Measurements from ENCODE around the gene AK1.

The AK1 gene

DNA sequence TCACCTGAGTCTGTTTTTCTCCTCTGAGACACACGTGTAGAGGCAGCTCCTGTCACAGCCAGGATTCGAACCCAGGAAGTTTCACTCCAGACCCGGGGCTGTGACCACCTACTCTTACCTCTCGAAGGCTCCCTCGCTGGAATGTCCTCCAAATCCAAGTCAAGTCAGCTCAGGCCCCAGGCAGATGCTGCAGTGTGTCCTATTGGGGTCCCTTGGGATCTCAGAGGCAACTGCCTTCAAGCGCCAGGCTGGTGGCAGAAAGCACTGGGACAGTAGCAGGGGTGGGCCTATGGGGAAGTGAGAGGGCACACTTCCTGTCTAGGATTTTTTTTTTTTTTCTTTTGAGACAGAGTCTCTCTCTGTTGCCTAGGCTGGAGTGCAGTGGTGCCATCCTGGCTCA, 40.1 kb upstream of the AK1 start:
- Histone ChIP-seq H3K36me3 (ENCODE audit: control insufficient read depth in 1 of 2, insufficient read depth in 2 of 2, low read length in 2 of 2) (peaks cover 0 to 5% of the 10 kb centered on the region in 2 donors), H3K4me3 (ENCODE audit: low read depth in 1 of 2, low read length in 2 of 2) (peak overlapping the region in 1 of 2 donors; percentile 40), H3K9me3 (ENCODE audit: control insufficient read depth in 1 of 2, low read length in 2 of 2) (no peaks in the 10 kb centered on the region), H3K27me3 (ENCODE audit: low read depth, low read length) (no peaks in the 10 kb centered on the region), H3K4me1 (ENCODE audit: control insufficient read depth in 1 of 2, insufficient read depth in 2 of 2, low read length in 2 of 2) (peaks cover 21 to 33% of the 10 kb centered on the region in 2 donors), H3K27ac (ENCODE audit: low read length) (peak overlapping the region; percentile 39)

DNA sequence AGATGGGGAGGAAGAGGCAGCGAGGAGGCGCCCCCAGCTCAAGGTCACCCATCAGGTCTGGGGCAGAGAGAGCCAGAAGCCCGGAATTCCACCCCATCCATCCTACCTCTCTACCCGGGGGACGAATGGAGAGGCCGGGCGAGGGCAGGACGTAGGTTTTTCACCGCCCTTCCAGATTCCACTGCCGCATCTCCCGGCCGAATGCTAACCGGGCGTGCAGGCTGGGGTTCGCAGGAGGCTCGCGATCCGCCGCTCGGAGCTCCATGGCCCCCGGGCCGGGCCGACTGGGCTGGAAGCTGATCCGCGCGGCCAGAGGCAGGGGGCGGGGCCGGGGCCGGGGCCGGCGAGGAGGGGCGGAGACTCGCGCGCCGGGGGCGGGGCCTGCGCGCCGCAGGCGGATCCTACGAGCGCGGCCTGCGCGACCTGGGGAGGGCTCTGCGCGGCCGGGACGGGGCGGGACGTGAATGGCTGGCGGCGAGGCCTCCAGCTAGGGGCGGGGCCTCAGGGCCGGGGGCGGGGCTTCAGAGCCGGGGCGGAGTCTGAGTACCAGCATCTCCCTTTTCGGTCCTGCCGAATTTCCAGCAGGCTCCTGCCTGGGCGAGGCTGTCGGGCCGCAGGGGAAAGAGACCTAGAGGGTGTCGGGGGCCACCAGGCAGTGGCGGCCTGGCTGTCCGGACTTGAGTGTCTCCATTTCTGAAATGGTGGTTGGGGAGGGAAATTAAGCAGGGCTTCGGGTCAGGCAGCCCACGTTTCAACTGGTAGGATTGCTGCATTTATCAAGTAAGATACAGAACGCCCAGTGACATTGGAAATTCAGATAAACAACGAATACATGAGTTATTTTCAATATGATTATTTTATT, 39.5 kb upstream of the AK1 start, which contains the start of gene ST6GALNAC4:
Gene ST6GALNAC4 (minus strand): TSS at position 322 of the 862 bp plus-strand sequence. CDS start 622 bp downstream, outside the sequence.
- H3K27me3 ChIP-seq (ENCODE audit: low read depth, low read length) = no peaks in the 10 kb centered on the region
- peaks cover 19 to 32% of the 10 kb centered on the region in 2 donors for H3K4me1 ChIP-seq (ENCODE audit: control insufficient read depth in 1 of 2, insufficient read depth in 2 of 2, low read length in 2 of 2)
- H3K36me3 ChIP-seq (ENCODE audit: control insufficient read depth in 1 of 2, insufficient read depth in 2 of 2, low read length in 2 of 2) = peaks cover 2 to 11% of the 10 kb centered on the region in 2 donors
- peak within 1 kb of the TSS; percentile 68 to 81 for H3K4me3 ChIP-seq (ENCODE audit: low read depth in 1 of 2, low read length in 2 of 2)
- H3K9me3 ChIP-seq (ENCODE audit: control insufficient read depth in 1 of 2, low read length in 2 of 2) = no peaks in the 10 kb centered on the region
- H3K27ac ChIP-seq (ENCODE audit: low read length) = peak within 1 kb of the TSS; percentile 69

DNA sequence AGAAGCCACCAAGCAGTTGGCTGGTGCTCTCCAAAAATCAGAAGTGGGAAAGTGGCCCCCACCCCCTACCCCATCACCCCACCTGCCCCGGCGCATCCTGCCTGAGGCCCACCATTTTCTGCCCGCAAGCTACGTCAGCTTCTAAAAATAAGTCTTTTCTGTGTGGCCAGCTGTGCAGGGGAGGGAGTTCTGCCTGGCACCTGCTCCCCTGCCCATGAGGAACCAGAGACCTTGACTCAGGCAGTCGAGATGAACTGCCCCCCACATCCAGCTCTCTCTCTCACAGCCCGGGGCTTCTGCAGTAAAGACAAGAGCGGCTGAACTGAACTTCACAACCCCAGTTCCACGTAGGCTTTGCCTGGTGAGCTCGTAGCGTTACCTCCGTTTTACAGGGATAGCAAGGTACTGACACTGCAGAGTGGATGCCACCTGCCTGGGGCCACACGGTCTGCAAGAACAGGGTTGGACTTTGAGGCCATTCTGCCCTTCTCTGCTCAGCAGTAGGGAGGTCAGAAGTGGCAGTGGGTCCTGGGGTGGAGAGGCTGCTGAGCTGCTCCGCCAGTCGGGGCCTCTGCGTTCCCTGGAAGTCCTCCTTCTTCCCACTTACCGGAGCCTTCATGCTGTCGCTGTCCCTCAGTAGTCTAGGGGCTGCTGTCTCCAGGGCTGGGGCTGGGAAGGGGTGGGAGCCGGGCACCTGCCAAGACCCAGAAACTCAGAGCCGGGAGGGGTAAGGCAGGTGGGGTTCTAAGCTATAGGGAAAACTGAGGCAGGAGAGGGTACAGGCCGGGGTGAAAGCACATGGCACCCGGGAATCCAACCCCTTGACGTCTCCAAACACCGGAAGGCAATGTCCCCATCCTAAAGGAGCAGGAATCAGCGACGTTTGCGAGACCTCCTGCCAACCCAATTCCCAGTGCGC, 38.6 kb upstream of the AK1 start:
- Histone ChIP-seq H3K27me3 (ENCODE audit: low read depth, low read length) (no peaks in the 10 kb centered on the region), H3K27ac (ENCODE audit: low read length) (peak overlapping the region; percentile 69), H3K9me3 (ENCODE audit: control insufficient read depth in 1 of 2, low read length in 2 of 2) (no peaks in the 10 kb centered on the region), H3K4me3 (ENCODE audit: low read depth in 1 of 2, low read length in 2 of 2) (peak overlapping the region; percentile 68 to 81), H3K4me1 (ENCODE audit: control insufficient read depth in 1 of 2, insufficient read depth in 2 of 2, low read length in 2 of 2) (peaks cover 19 to 23% of the 10 kb centered on the region in 2 donors), H3K36me3 (ENCODE audit: control insufficient read depth in 1 of 2, insufficient read depth in 2 of 2, low read length in 2 of 2) (peaks cover 7 to 13% of the 10 kb centered on the region in 2 donors)

DNA sequence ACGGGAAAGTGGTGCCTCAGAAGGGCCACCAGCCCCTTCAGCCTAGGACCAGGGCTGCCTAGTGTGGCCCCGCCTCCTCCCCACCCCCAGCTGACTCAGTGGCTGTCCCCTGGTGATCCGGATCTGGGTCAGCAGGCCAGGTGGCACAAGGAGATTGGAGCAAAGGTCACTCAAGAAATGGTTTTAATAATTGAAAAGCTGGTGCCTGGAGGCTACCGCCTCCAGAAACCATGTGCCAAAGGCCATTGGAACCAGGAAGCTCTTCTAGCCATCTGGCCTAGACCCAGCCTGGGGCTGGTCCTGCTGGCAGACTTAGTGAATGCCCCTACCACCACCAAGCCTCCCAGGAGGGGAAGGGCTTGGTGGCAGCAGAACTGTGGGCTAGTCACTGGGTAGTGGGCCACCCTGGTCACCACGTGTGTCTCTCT, 37.9 kb upstream of the AK1 start:
- H3K4me3 ChIP-seq (ENCODE audit: low read depth in 1 of 2, low read length in 2 of 2) = peak overlapping the region in 1 of 2 donors; percentile 81

DNA sequence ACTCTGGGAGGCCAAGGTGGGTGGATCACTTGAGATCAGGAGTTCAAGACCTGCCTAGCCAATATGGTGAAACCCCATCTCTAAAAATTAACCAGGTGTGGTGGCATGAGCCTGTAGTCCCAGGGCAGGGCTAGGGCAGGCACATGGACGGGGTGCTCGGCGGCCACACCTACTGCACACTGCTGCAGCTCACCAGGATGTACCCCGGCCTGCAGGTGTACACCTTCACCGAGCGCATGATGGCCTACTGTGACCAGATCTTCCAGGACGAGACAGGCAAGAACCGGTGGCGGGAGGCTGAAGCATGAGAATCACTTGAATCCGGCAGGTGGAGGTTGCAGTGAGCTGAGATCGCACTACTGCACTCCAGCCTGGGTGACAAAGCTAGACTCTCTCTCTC, 36.2 kb upstream of the AK1 start:
- Histone ChIP-seq H3K27ac (ENCODE audit: low read length) (no peak overlapping the region), H3K4me3 (ENCODE audit: low read depth in 1 of 2, low read length in 2 of 2) (no peak overlapping the region), H3K27me3 (ENCODE audit: low read depth, low read length) (no peaks in the 10 kb centered on the region), H3K9me3 (ENCODE audit: control insufficient read depth in 1 of 2, low read length in 2 of 2) (no peaks in the 10 kb centered on the region), H3K4me1 (ENCODE audit: control insufficient read depth in 1 of 2, insufficient read depth in 2 of 2, low read length in 2 of 2) (peaks cover 12 to 23% of the 10 kb centered on the region in 2 donors), H3K36me3 (ENCODE audit: control insufficient read depth in 1 of 2, insufficient read depth in 2 of 2, low read length in 2 of 2) (peaks cover 12 to 19% of the 10 kb centered on the region in 2 donors)

More for the DNA sequence above, 37.9 kb upstream of the AK1 start:
- H3K27me3 ChIP-seq (ENCODE audit: low read depth, low read length) = no peaks in the 10 kb centered on the region
- H3K27ac ChIP-seq (ENCODE audit: low read length) = peak overlapping the region; percentile 4
- peaks cover 12 to 16% of the 10 kb centered on the region in 2 donors for H3K36me3 ChIP-seq (ENCODE audit: control insufficient read depth in 1 of 2, insufficient read depth in 2 of 2, low read length in 2 of 2)
- H3K9me3 ChIP-seq (ENCODE audit: control insufficient read depth in 1 of 2, low read length in 2 of 2) = no peaks in the 10 kb centered on the region
- H3K4me1 ChIP-seq (ENCODE audit: control insufficient read depth in 1 of 2, insufficient read depth in 2 of 2, low read length in 2 of 2) = peaks cover 19 to 23% of the 10 kb centered on the region in 2 donors

DNA sequence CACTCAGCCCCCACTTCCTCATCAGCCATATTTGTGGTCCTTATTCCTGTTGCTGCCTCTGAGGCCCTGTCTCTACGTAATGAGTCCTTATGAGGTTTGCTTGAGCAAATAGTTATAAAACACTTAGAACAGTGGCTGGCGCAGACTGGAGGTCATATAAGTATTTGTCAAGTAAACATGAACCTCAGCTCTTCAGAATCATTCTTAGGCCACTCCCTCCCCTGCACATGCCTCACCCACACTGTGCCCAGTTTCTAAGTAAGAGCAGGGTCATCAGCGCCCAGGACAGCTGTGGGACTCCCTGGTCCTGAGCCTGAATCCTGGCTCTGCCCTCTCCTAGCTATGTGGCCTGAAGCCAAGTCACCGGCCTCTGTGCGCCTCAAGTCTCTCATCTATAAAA, 35.4 kb upstream of the AK1 start:
- Histone ChIP-seq H3K27me3 (ENCODE audit: low read depth, low read length) (no peaks in the 10 kb centered on the region), H3K9me3 (ENCODE audit: control insufficient read depth in 1 of 2, low read length in 2 of 2) (no peaks in the 10 kb centered on the region), H3K36me3 (ENCODE audit: control insufficient read depth in 1 of 2, insufficient read depth in 2 of 2, low read length in 2 of 2) (peaks cover 12 to 27% of the 10 kb centered on the region in 2 donors), H3K27ac (ENCODE audit: low read length) (no peak overlapping the region), H3K4me3 (ENCODE audit: low read depth in 1 of 2, low read length in 2 of 2) (no peak overlapping the region), H3K4me1 (ENCODE audit: control insufficient read depth in 1 of 2, insufficient read depth in 2 of 2, low read length in 2 of 2) (peaks cover 8 to 20% of the 10 kb centered on the region in 2 donors)

DNA sequence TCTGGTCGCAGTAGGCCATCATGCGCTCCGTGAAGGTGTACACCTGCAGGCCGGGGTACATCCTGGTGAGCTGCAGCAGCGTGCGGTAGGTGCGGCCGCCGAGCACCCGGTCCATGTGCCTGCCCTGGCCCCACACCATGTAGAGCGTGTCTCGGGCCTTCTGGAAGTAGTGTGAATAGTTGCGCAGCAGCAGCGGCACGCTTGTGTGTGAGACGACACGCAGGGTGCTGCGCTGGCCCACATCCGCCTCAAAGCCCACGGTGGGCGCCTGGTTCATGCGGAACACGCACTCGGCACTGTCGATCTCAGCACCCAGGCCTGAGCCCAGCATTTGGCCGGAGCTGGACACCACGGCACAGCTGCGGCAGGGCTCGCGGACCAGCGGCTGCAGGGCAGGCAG, 34.8 kb upstream of the AK1 start:
- H3K4me1 ChIP-seq (ENCODE audit: control insufficient read depth in 1 of 2, insufficient read depth in 2 of 2, low read length in 2 of 2) = peaks cover 8 to 14% of the 10 kb centered on the region in 2 donors
- H3K27ac ChIP-seq (ENCODE audit: low read length) = no peak overlapping the region
- no peak overlapping the region for H3K4me3 ChIP-seq (ENCODE audit: low read depth in 1 of 2, low read length in 2 of 2)
- H3K27me3 ChIP-seq (ENCODE audit: low read depth, low read length) = no peaks in the 10 kb centered on the region
- H3K36me3 ChIP-seq (ENCODE audit: control insufficient read depth in 1 of 2, insufficient read depth in 2 of 2, low read length in 2 of 2) = peaks cover 12 to 29% of the 10 kb centered on the region in 2 donors
- no peaks in the 10 kb centered on the region for H3K9me3 ChIP-seq (ENCODE audit: control insufficient read depth in 1 of 2, low read length in 2 of 2)

DNA sequence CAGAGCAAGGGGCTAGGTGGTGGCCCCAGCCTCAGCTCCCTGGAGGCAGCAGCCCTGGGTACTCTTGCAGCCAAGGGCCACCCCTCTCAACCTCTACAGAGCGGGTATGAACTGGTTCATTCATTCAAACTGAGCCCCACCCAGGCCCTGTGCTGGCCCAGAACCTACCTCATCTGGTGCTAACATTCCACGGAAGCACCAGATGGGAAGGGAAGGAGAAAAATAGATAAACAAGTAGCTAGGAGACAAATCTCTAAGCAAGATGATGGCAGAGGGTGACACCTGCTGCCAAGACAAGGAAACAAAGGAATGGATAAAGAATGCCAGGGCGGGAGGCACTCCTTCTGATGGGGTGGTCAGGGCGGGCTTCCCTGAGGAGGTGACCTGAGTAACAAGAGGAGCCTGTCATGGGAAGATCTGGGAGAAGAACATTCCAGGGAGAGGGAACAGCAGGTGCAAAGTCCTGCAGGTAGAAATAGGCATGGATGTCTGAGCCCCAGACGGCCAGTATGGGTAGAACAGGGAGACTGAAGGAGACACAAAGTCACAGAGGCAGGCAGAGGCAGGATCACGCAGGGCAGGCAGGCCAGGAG, 33.2 kb upstream of the AK1 start:
- Histone ChIP-seq H3K27me3 (ENCODE audit: low read depth, low read length) (no peaks in the 10 kb centered on the region), H3K27ac (ENCODE audit: low read length) (no peak overlapping the region), H3K4me3 (ENCODE audit: low read depth in 1 of 2, low read length in 2 of 2) (no peak overlapping the region), H3K4me1 (ENCODE audit: control insufficient read depth in 1 of 2, insufficient read depth in 2 of 2, low read length in 2 of 2) (peaks cover 7 to 8% of the 10 kb centered on the region in 2 donors), H3K36me3 (ENCODE audit: control insufficient read depth in 1 of 2, insufficient read depth in 2 of 2, low read length in 2 of 2) (peaks cover 12 to 29% of the 10 kb centered on the region in 2 donors), H3K9me3 (ENCODE audit: control insufficient read depth in 1 of 2, low read length in 2 of 2) (no peaks in the 10 kb centered on the region)

DNA sequence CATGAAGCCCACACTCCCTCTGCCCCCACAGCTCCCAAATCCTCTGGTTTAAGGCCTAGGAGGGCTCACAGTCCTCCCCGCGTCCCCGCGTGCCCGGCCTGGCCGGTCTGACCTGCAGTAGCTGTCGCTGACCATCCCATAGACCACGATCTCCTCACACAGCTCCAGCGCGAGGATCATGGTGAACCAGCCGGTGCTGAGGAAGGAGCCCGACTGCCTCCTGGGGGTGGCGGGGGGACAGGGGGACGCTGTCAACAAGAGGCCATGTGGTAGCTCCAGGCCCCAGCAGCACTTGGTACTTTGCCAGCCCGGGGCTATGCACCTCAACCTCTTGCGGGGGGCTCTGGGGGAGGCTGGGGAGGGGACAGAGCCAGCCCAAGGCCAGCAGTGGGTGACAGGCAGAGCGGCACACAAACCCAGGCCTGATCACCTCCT, 32.4 kb upstream of the AK1 start:
- H3K27ac ChIP-seq (ENCODE audit: low read length) = no peak overlapping the region
- peaks cover 4 to 8% of the 10 kb centered on the region in 2 donors for H3K4me1 ChIP-seq (ENCODE audit: control insufficient read depth in 1 of 2, insufficient read depth in 2 of 2, low read length in 2 of 2)
- H3K4me3 ChIP-seq (ENCODE audit: low read depth in 1 of 2, low read length in 2 of 2) = no peak overlapping the region
- no peaks in the 10 kb centered on the region for H3K9me3 ChIP-seq (ENCODE audit: control insufficient read depth in 1 of 2, low read length in 2 of 2)
- no peaks in the 10 kb centered on the region for H3K27me3 ChIP-seq (ENCODE audit: low read depth, low read length)
- H3K36me3 ChIP-seq (ENCODE audit: control insufficient read depth in 1 of 2, insufficient read depth in 2 of 2, low read length in 2 of 2) = peaks cover 12 to 29% of the 10 kb centered on the region in 2 donors

DNA sequence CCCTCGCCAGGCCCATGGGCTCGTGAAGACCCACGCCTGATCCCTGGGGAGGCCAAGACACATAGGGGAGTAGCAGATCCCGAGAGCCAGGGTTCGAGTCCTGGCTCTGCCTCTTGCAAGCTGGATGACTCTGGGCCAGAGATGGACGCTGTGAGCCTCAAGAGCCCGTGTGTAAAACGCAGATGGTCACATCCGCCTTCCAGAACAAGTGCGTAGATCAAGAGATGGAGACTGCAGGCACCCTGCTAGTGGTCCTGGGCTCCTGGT, 31.1 kb upstream of the AK1 start:
- peaks cover 12 to 29% of the 10 kb centered on the region in 2 donors for H3K36me3 ChIP-seq (ENCODE audit: control insufficient read depth in 1 of 2, insufficient read depth in 2 of 2, low read length in 2 of 2)
- H3K27me3 ChIP-seq (ENCODE audit: low read depth, low read length) = no peaks in the 10 kb centered on the region
- H3K27ac ChIP-seq (ENCODE audit: low read length) = no peak overlapping the region
- H3K4me3 ChIP-seq (ENCODE audit: low read depth in 1 of 2, low read length in 2 of 2) = no peak overlapping the region
- peaks cover 9 to 20% of the 10 kb centered on the region in 2 donors for H3K4me1 ChIP-seq (ENCODE audit: control insufficient read depth in 1 of 2, insufficient read depth in 2 of 2, low read length in 2 of 2)
- no peaks in the 10 kb centered on the region for H3K9me3 ChIP-seq (ENCODE audit: control insufficient read depth in 1 of 2, low read length in 2 of 2)

All from muscle layer of duodenum (tissue), 2 donors.